Measurements from ENCODE around the gene PELO.

PELO gene

GRCh38 chr5:52831786-52832511 is 44.2 kb downstream of the PELO start:
- H3K27me3 Mint-ChIP-seq: peaks cover 0 to 5% of the 10 kb centered on the region in 2 donors
- no peak overlapping the region for H3K4me3 Mint-ChIP-seq
- ATAC-seq (replicated peaks) (no peak), DNase-seq (no peak)
- no peaks in the 10 kb centered on the region for H3K9me3 Mint-ChIP-seq
- H3K27ac Mint-ChIP-seq: peak overlapping the region in 1 of 2 donors; percentile 15
- no peaks in the 10 kb centered on the region for H3K36me3 Mint-ChIP-seq (ENCODE audit: insufficient read depth)
- no peaks in the 10 kb centered on the region for H3K4me1 Mint-ChIP-seq (ENCODE audit: low read depth in 2 of 2)

- no peak overlapping the region for H3K27ac Mint-ChIP-seq
- DNase-seq (no peak), ATAC-seq (replicated peaks) (no peak)
- no peaks in the 10 kb centered on the region for H3K4me1 Mint-ChIP-seq (ENCODE audit: low read depth in 2 of 2)
- H3K27me3 Mint-ChIP-seq: peaks cover 0 to 5% of the 10 kb centered on the region in 2 donors
- H3K4me3 Mint-ChIP-seq: no peak overlapping the region
- H3K9me3 Mint-ChIP-seq: no peaks in the 10 kb centered on the region
- H3K36me3 Mint-ChIP-seq (ENCODE audit: insufficient read depth): no peaks in the 10 kb centered on the region
Measured at GRCh38 chr5:52834320-52834719, 46.6 kb downstream of the PELO start.

- Mint-ChIP-seq H3K27me3 (peaks cover 0 to 5% of the 10 kb centered on the region in 2 donors), H3K9me3 (no peaks in the 10 kb centered on the region), H3K36me3 (ENCODE audit: insufficient read depth) (no peaks in the 10 kb centered on the region), H3K4me3 (no peak overlapping the region), H3K4me1 (ENCODE audit: low read depth in 2 of 2) (no peaks in the 10 kb centered on the region), H3K27ac (no peak overlapping the region)
- ATAC-seq (replicated peaks) (no peak), DNase-seq (no peak)
Measured at GRCh38 chr5:52837068-52837467, 49.4 kb downstream of the PELO start.

Measured in effector memory CD8-positive, alpha-beta T cell (primary cell).